Activated T-cell treated with anti-CD3 and anti-CD28 coated beads for 48 hours (primary cell): Measurements from ENCODE around the gene GID4.
A peak's percentile ranks its signal among the peaks of the same experiment; 100 is the strongest.

Experiments
- DNase-seq: peaks from one replicate; pipeline ENCODE4 v3.0.0-alpha.2; 2020; ENCODE audit warnings: low read depth

Gene GID4

DNA sequence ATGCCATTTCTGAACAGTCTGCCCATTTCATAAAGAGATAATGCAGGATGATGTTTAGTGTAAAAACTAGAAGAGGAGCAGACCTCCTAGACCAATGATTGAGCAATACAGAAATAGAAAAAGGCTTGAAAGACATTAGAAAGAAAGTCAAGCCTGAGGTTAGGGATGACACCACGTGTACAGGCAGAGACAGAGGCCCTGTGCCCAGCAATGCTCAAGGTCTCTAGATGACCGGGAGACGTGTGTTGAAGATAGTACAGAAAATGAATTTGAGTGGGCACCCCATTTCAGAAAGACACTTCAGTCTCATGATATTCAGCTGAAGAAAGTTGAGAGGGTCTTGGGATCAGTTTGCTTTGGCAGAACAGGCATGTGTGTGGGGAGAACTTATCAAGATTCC is 5.4 kb downstream of the GID4 start:
- DNase-seq = no peak

DNA sequence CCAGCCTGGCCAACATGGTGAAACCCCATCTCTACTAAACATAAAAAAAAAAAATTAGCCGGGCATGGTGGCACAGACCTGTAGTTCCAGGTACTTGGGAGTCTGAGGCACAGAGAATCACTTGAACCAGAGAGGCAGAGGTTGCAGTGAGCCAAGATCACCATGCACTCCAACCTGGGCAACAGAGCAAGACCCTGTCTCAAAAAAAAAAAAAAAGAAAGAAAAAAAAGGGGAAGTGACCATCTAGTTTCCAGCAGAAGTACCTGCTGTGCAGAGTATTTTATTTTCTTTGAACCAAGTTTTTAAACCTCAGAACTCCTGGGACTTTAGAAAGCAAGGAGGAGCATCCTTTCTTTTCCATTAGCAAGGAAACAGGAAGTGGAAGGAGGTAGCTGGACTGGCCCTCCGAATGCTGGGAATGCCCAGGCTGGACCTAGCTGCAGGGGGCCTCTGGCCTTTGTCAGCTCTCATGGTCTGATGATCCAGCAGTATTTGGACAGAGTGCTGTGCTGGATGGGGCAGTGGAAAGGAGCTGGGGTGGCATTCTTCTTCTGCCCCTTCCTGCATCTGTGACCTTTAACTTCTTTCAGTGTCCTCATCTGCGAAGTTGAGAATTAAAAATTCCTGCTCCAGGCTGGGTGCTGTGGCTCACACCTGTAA is 6.6 kb downstream of the GID4 start:
- no peak for DNase-seq

DNA sequence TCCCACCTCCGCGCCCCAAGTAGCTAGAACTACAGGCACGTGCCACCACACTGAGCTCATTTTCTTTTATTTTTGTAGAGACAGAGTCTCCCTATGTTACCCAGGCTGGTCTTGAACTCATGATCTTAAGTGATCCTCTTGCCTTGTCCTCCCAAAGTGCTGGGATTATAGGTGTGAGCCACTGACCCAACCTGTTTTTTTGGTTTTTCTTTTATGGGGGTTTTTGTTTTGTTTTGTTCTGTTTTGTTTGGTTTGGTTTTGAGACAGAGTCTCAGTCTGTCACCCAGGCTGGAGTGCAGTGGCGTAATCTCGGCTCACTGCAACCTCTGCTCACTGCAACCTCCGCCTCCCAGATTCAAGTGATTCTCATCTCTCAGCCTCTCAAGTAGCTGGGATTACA is 16.4 kb downstream of the GID4 start:
- DNase-seq = no peak

DNA sequence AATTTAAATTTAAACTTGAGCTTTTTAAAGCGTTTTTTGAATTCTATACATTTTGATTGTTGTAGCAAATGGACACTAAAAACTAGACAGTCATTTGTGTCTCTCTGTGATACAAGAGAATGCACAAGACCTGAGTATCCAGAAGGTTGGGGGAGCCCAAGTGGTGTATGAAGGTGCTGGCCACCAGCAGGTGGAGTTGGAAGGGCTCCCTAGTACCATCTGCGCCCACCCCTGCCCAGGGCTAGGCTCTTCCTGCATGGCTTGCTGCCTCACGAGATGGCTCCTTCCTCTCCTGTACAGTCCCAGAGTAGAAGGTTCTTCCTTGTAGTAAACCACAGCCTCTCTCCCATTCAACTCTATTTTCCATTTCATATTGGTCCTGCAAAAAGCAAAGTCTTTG is 17.0 kb downstream of the GID4 start:
- no peak for DNase-seq

DNA sequence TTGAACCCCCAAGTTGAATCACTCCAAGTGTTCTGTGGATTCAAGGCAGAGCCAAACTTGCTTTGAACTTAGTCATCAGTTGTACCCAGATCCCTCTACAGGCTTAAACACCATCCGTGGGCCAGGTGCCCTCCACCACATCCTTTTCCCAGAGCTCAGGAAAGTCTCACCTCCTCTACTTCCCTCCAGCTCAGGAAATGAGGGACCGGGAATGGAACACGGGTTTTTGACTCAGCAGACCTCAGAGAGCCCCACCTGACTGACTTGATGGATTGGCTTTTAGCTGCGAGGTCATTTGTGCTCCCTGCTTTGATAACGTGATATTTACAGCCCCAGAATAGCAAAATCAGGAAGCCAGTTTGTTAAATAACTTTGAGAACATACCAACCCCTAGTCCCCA is 20.1 kb downstream of the GID4 start:
- no peak for DNase-seq

DNA sequence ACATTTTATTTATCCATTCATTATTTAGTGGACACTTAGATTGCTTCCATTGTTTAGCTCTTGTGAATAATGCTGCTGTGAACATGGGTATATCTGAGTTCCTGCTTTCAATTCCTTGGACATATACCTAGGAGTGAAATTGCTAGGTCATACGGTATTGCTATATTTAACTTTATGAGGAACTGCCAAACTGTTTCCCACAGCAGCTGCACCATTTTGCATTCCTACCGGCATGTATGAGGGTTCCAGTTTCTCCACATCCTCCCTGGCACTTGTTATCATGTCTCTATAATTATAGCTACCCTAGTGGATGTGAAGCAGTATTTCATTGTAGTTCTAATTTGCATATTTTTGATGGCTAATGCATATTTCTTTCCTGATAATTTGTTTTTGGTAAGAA is 24.8 kb downstream of the GID4 start:
- no peak for DNase-seq

DNA sequence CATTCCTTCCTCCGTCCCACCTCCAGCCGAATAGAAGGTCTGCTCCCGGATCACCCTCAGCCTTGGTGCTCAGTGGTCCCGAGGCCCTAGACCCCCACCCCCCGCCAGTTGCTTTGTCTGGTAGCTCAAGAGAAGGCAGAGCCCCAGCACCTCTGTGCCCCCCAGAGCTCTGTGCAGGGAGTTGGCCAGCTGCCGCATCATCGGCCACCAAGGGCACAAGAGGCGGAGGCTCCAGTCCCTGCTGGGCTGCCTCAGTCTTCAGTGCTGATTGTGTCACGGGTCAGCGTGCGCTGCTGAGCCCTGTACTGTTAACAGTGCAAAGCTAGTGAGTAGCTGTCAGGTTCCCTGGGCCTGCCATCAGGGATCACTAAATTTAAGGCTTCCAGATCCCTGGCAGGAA is 26.3 kb downstream of the GID4 start:
- DNase-seq = no peak

DNA sequence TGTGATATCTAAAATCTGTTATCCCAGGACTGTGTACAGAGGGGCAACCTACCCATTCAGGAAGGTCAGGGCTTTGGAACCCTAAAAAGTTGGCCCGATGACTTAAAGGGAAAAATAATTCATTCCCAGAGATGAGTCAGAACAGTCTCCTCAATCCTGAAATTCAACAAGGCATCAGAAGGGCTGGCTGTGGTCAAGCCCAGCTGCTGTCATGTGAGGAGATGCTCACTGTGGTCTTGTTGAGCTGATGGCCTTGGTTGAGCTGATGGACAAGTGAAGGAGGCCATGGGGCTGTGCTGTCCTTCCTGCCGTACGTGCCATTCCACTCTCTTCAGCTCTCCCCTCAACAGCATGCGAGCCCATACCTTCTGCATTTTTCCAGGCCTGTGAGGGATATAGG is 27.7 kb downstream of the GID4 start:
- no peak for DNase-seq

DNA sequence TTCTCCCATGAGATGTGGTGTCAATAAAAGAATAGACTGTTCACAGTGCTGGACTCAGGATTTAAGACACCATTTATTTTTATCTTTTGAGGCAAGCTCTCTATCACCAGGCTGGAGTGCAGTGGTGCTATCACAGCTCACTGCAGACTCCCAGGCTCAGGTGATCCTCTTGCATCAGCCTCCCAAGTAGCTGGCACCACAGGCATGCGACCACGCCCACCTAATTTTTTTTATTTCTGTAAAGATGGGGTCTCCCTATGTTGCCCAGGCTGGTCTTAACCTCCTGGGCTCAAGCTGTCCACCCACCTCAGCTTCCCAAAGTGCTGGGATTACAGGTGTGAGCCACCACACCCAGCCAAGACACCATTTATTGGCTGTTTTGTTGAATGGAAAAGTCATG is 29.9 kb downstream of the GID4 start:
- DNase-seq = no peak

DNA sequence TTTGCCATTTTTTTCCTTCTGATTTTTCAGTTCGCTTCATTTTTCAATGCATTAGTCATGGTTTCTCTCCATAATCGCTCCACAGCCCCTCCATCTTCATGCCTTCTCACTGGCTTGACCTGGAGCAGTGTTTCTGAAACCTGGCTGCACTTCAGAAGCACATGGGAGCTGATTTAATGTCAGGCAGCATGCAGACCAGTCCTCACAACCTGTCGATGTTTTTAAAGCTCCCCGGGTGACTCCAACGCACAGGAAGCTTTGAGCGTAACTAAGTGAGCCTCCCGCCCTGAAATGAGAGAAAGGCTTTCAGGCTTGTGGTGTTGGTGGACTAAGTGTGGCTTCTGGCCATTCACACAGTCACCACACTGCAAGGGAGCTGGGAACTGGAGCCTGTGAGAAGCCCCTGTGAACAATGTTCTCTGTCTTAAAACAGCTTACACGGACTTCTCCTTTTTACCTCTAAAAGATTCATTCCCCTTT is 31.7 kb downstream of the GID4 start:
- no peak for DNase-seq

DNA sequence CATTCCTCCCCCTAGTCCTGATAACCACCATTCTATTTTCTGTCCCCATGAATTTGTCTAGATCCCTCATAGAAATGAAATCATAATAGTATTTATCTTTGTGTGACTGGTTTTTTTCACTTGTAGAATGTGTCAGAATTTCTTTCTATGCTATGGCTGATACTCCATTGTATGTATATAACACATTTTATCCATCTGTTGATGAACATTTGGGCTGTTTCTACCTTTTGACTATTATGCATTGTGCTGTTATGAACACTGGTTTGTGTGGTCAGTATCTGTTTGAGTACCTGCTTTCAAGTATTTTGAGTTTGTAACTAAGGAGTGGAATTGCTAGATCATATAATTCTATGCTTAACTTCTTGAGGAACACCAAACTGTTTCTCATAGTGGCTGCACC is 32.5 kb downstream of the GID4 start:
- no peak for DNase-seq

DNA sequence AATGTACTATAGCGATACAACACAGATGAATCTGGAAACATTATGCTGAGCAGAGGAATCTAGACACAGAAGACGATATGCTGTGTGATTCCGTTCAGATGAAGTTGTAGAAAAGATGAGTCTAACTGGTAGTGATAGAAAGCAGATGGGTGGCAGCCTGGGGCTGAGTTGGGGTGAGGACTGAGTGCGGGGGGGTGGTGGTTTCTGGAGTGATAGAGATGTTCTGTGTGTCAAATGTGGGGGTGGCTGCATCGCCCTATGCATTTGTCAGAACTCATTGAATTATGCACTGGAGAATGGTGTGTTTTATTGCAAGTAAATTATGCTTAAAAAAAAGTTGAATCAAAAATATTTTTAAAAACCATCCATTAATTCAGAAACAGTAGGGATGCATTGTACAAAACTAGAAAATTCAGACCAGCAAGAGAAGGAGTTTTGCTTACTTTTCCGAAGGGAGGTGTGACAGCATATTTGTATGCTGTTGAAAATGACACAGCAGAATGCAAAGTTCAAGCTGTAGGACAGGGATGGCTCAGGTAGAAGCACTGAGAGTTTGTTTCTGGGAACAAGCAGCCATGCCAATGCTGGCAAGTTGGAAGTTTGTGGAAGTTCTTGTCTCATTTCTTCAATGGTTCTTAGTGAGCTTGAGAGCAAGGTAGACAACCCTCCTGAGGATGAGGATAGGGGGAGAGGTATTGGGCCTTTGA is 35.5 kb downstream of the GID4 start:
- DNase-seq = no peak

DNA sequence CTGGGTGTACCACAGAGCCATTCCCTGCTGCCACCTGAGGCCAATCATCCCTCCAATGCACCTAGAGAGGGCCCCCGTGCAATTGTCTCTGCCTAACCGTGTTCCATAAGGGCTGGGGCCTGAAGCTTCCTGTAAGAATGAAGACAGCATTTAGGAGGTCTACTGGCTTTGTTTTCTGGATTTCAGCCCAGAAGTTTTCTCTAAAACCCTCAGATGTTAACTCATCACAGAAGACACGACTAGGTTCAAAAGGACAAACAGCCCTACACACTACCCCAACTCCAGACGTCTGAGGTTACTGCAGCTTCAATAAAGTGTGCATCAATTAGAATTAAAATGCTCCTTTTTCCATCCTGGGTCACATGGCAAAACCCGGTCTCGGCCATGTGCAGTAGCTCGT is 37.7 kb downstream of the GID4 start:
- DNase-seq = no peak

DNA sequence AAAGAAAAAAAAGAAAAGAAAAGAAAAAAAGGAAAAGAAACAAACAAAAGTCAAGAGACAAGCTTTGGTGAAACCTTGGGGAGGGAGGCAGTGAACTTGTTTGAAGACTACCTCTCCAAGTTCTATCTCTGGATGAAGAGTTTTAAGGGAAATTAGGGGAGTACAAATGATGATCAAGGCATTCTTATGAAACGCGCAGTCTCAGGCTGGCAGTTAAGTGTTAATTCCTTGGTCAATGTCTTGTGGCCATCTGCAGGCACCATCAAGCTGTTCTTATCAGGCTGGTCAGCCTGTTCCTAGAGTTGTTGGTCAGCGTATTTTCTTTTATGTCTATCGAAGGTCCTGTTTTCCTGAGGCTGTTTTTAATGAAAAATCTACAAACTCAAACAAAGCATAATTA is 40.3 kb downstream of the GID4 start:
- DNase-seq = no peak

DNA sequence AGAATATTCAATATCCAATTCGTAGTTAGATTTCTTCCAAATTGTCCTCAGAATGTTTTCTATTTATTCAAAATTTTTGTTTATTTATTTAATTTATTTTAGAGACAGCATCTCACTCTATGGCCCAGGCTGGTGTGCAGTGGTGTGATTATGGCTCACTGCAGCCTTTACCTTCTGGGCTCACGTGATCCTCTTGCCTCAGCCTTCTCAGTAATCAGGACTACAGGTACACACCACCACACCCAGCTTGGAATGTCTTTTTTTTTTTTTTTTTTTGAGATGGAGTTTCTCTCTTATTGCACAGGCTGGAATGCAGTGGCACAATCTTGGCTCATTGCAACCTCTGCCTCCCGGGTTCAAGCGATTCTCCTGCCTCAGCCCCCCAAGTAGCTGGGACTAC is 45.0 kb downstream of the GID4 start:
- DNase-seq = no peak

DNA sequence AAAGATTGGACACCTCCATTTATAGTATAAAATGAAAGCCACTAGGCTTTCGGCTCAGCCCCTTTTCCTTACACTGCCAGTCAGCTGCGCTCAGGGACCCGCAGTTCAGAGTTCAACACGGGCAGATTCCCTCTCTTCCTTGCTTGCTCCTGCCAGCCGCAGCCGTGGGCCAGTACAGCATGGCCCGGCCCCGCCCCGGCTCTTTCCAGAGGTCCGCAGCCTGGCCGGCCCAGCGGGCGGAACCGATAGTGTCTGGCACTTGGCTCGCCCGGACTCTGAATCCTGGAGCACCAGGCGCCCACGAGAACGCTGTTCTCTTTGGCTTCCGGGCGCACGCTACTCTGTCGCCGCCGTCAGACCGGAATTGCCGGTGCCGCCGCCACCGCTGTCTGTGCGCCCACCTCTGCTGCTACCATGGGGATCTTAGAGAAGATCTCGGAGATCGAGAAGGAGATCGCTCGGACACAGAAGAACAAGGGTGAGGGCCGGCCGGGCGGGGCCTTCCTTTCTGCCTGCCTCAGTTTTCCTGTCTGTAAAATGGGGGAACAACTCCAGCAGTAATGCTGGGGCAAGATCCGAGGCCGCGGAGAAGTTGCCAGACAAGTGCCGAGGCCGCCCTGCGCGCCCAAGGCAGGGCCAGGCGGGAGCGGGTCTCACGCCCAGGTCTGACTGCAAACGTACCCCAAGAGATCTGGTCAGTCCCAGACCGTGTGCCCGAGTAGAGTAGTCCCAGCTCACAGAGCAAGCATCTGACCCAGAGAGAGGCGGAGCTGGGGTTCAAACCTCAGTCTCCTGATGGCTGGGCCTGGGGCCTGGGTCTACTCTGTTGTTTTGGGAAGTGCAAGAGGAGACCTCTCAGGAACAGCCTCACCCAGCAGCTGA is 48.6 kb downstream of the GID4 start, which contains the start of gene DRG2:
DRG2 (plus strand) TSS at position 339 of the 882 bp plus-strand sequence; CDS start at position 415, 76 bp downstream.
- DNase-seq = peak; percentile 92

DNA sequence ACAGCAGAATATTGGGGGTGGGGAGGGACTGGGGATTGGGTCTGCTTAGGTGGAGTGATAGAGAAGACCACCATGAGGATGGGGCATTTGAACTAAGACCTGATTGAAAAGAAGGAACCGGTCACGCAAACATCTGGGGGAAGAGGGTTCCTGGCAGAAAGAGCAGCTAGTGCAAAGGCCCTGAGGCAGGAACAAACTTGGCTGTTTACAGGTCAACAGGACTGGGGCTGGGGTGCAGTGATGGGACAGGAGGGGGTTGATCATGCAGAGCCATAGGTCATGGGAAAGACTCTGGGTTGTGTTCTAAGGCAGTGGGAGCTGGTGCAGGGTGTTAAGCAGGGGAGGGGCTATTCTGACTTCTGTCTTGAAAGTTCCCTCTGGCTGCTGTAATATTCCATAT is 50.4 kb downstream of the GID4 start:
- no peak for DNase-seq

DNA sequence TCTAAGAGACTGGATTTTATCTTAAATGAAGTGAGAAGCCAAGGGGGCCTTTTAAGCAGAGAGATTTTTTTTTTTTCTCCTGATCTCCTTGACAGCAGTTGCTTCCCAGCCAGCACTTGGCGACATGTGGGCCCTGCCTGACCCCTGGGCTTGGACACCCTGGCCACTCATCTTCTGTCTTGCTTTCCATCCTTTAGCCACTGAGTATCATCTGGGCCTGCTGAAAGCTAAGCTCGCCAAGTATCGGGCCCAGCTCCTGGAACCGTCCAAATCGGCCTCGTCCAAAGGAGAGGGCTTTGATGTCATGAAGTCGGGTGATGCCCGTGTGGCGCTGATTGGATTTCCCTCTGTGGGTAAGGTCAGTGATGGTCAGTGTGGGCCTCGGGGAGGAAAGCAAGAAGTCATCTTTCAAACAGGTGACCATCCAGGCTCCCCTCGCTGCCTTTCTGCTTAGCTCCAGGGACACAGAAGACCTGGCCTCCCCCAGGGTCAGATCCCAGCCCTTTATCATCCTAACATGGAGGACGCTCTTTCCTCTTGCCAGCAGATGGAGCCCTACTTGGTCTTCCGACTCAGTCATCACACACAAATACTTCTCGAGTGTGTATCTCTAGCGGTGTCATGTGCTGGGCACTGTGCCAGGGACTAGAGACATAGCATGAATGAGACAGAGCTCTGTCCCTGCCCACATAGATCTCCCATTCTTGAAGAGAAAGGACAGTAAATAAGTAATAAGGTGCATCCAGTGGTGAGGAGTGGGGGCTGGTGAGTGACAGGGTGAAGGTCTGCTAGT is 54.6 kb downstream of the GID4 start:
- peak; percentile 23 for DNase-seq

DNA sequence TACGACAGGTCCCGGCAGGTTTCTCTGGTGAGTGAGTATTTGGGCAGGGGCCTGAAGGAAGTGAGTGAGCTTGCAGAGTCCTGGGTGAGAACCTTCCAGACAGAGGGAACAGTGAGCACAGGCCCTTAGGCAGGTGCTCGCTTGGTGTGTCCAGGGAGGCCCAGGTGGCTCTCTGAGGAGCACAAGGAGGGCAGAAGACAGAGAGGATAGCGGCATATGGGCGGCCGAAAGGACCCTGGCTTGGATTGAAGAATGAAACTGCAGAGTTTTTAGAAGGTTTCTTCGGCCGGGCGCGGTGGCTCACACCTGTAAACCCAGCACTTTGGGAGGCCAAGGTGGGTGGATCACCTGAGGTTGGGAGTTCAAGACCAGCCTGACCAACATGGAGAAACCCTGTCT is 55.2 kb downstream of the GID4 start:
- no peak for DNase-seq

DNA sequence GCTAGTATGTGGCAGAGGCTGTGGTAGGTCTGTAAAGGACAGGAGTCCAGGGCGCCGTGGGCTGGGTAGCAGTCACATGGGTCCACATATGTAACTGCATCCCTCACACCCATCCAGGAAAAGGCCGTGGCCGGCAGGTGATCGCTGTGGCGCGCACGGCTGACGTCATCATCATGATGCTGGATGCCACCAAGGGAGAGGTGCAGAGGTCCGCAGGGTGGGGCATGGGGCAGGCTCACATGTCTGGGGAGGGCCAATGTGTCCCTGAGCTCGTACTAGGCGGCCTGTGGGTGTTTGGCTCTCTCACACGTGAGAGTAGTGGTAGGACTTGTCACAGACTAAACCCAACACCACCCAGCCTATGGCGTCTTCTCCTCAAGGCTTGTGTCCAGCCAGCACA is 60.3 kb downstream of the GID4 start:
- DNase-seq = no peak

DNA sequence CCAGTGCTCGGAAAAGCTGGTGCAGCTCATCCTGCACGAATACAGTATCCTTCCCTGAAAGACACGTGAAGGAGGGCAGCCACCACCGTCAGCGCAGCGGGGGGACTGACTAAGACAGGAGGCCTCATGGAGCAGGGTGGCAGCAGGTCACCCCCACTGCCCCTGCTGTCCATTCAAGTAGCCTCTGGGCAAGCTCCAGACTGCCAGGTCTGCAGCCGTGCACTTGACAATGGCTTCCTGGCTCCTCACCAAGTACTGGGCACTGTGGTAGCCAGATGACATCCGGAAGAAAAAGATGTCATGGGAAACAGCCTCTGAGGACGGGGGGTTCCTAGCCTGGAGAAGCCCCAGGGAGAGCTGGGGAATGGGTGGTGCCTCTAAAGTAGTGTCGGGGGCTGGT is 61.4 kb downstream of the GID4 start:
- no peak for DNase-seq

DNA sequence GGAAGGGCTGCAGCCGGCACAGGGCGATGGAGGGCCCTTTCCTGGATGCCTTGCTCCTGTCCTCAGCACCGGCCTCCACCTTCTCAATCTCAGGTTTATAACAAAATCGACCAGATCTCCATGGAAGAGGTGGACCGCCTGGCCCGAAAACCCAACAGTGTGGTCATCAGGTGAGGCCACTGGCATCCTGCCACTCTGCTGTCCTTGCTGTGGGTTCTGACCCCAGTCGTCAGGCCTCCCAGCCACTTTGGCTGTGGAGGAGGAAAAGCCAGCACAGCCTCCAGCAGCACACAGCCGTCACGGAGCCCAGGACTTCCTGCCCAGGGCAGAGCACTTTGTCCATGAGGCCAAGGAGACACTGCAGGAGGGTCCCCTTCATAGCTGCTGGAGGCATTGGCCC is 62.6 kb downstream of the GID4 start:
- DNase-seq = no peak
